Effector memory CD4-positive, alpha-beta T cell (primary cell): Measurements from ENCODE around the gene GALNT8.
"Not testable (repeated sequence)": the region's sequence is repeated elsewhere in the genome, so short reads cannot be mapped to it uniquely, and the experiment has no call there.

Source experiments
- DNase-seq, 3 donors: peaks; one replicate each; pipeline ENCODE4 v3.0.0-alpha.2; 2020
- H3K27ac ChIP-seq: 2 replicates; pipeline ENCODE4 v1.7.0; 2013; ENCODE audit warnings: mild to moderate bottlenecking, low read length, moderate library complexity; ENCODE audit not compliant: insufficient read depth, poor library complexity, severe bottlenecking
- H3K27me3 ChIP-seq: replicated peaks from 2 replicates; pipeline ENCODE4 v1.7.0; 2013; ENCODE audit warnings: mild to moderate bottlenecking, low read length; ENCODE audit not compliant: insufficient read depth, control insufficient read depth, poor library complexity, severe bottlenecking
- H3K36me3 ChIP-seq: 2 replicates; pipeline ENCODE4 v1.7.0; 2013; ENCODE audit warnings: mild to moderate bottlenecking, low read length, moderate library complexity; ENCODE audit not compliant: control insufficient read depth, insufficient read depth
- H3K4me1 ChIP-seq: 2 replicates; pipeline ENCODE4 v1.7.0; 2013; ENCODE audit warnings: low read length, mild to moderate bottlenecking; ENCODE audit not compliant: control insufficient read depth, insufficient read depth, poor library complexity, severe bottlenecking
- H3K4me3 ChIP-seq: 2 replicates; pipeline ENCODE4 v1.7.0; 2013; ENCODE audit warnings: low read length, low read depth, mild to moderate bottlenecking; ENCODE audit not compliant: insufficient read depth, poor library complexity, severe bottlenecking
- H3K9me3 ChIP-seq: 2 replicates; pipeline ENCODE4 v1.7.0; 2013; ENCODE audit warnings: mild to moderate bottlenecking, low read length, moderate library complexity; ENCODE audit not compliant: control insufficient read depth

The GALNT8 gene

DNA sequence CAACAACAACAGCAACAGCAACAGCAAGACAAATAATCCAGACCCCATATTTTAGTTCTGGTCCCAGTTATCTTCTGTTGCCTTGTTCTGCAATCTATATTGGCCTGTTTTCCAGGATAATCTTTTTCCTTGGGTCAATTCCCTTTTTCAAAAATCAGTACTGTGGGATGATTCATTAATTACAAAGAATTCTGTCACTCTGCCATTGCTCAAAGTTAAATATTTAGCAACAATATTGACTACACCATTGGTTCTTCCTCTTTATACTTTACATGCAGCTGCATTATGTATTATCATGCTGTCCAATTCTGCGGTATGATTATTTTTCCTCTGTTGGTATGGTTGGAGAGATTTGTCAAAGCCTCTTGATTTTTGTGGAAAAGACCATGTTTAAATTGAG, 10.1 kb upstream of the GALNT8 start:
- Histone ChIP-seq H3K4me1 (no peaks in the 10 kb centered on the region), H3K27ac (no peak overlapping the region), H3K9me3 (no peaks in the 10 kb centered on the region), H3K27me3 (no peaks in the 10 kb centered on the region), H3K36me3 (no peaks in the 10 kb centered on the region), H3K4me3 (no peak overlapping the region)
- no peak for DNase-seq

DNA sequence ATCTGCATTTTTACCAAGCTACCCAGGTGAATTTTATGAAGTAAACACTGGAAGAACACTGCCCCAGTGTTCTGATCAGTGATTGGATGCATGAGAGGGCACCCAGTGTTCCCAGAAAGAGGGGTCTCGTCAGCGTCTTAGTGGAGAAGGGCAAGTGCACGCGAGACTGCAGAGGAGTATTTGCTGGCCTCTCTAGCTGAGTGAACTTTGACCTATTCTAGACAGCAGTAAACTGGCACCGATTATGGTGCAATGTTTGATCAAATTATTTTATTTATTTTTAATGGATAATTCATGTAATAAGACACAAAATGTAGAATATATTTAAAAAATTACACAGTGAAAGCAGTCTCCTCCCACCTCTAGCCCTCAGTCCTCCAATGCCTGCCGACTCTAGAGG, 5.3 kb upstream of the GALNT8 start:
- no peaks in the 10 kb centered on the region for H3K4me1 ChIP-seq
- H3K36me3 ChIP-seq: no peaks in the 10 kb centered on the region
- no peak overlapping the region for H3K27ac ChIP-seq
- H3K9me3 ChIP-seq: no peaks in the 10 kb centered on the region
- H3K4me3 ChIP-seq: no peak overlapping the region
- DNase-seq: no peak
- no peaks in the 10 kb centered on the region for H3K27me3 ChIP-seq

DNA sequence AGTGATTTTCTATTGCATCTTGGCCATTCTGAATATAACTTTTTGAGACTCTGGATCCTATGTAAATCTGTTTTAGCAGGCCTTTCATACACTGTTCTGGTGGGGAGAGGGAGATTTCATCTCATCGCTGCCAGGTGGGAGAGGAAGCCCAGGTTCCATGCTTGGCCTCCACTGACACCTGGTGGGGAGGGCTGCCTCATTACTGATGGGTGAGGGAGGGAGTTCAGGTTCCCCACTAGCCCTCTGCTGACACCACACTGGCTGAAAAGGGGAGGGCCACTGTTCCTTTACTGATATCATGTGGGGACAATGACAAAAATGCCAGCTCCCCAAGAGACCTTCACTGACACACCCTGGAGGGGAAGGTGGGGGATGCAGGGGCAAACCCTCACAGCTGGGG, 2.4 kb upstream of the GALNT8 start:
- DNase-seq: no peak
- no peak overlapping the region for H3K27ac ChIP-seq
- H3K4me1 ChIP-seq: no peaks in the 10 kb centered on the region
- no peaks in the 10 kb centered on the region for H3K9me3 ChIP-seq
- no peaks in the 10 kb centered on the region for H3K36me3 ChIP-seq
- H3K27me3 ChIP-seq: peaks cover 2% of the 10 kb centered on the region
- no peak overlapping the region for H3K4me3 ChIP-seq

DNA sequence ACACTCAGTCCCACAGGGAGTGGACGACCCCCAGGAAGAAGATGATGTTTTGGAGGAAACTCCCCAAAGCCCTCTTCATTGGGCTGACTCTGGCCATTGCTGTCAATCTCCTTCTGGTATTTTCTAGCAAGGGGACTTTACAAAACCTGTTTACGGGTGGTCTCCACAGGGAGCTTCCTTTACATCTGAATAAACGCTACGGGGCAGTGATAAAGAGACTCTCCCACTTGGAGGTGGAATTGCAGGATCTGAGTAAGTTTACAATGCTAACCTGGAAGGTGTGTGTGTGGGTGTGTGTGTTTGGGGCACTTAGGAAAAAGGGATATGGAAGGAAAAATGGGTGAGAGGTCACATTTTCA, 416 bp downstream of the GALNT8 start:
- no peak overlapping the region for H3K27ac ChIP-seq
- H3K36me3 ChIP-seq: no peaks in the 10 kb centered on the region
- H3K27me3 ChIP-seq: peaks cover 2% of the 10 kb centered on the region
- no peak for DNase-seq
- H3K4me1 ChIP-seq: no peaks in the 10 kb centered on the region
- no peak overlapping the region for H3K4me3 ChIP-seq
- H3K9me3 ChIP-seq: no peaks in the 10 kb centered on the region

DNA sequence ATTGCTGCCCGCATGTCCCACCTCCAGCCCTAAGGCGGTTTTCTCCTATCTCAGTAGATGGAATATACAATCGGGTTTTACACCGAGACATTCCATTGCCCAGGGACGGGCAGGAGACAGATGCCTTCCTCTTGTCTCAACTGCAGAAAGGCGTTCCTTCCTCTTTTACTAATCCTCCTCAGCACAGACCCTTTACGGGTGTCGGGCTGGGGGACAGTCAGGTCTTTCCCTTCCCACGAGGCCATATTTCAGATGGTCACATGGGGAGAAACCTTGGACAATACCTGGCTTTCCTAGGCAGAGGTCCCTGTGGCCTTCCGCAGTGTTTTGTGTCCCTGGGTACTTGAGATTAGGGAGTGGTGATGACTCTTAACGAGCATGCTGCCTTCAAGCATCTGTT, 1.4 kb downstream of the GALNT8 start:
- H3K27me3 ChIP-seq, H3K36me3 ChIP-seq, H3K27ac ChIP-seq: not testable (repeated sequence)

DNA sequence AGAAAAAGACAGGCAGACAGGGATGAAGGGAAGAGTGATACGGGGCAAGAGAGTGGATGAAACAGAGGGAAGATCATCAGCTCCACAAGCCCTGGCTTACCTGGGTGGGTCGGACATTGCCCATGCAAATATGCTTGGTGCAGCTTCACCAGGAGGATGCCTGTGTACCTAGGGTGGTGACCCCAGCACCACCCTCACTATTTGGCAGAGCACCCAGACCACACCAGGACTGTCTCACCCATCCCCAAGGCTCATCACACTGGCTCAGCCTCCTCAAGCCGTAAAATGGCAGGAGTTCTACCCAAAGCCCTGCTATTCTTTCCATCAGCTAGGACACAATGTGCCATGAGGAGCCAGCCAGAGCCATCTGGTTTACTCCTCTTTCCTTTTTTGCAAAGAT, 3.0 kb downstream of the GALNT8 start:
- DNase-seq: no peak
- Histone ChIP-seq H3K4me3 (no peak overlapping the region), H3K27me3 (peaks cover 2% of the 10 kb centered on the region), H3K27ac (no peak overlapping the region), H3K4me1 (no peaks in the 10 kb centered on the region), H3K36me3 (no peaks in the 10 kb centered on the region), H3K9me3 (no peaks in the 10 kb centered on the region)

More for the DNA sequence above, 1.4 kb downstream of the GALNT8 start:
- not testable (repeated sequence) for DNase-seq, H3K4me3 ChIP-seq, H3K4me1 ChIP-seq, H3K9me3 ChIP-seq

DNA sequence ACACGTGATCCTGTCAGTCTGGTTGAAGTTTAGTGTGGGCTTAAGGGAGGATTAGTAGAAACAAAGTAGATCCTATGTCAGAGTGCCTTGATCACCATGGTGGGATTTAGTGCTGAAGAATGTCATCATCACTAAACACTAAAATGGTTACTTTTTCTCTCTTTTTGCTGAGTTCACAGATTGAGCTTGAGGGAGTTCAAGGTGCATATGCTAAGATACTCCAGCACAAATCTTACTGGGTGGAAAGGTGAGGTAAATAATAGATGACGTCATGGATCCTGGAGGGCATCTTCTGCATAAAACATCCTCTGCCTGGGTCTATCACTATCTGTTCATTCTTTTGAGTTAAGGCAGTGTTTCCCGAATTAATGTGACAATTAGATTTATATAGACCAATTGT, 4.9 kb downstream of the GALNT8 start:
- H3K27ac ChIP-seq: no peak overlapping the region
- H3K4me1 ChIP-seq: no peaks in the 10 kb centered on the region
- H3K36me3 ChIP-seq: no peaks in the 10 kb centered on the region
- peaks cover 2% of the 10 kb centered on the region for H3K27me3 ChIP-seq
- no peak overlapping the region for H3K4me3 ChIP-seq
- no peak for DNase-seq
- no peaks in the 10 kb centered on the region for H3K9me3 ChIP-seq

DNA sequence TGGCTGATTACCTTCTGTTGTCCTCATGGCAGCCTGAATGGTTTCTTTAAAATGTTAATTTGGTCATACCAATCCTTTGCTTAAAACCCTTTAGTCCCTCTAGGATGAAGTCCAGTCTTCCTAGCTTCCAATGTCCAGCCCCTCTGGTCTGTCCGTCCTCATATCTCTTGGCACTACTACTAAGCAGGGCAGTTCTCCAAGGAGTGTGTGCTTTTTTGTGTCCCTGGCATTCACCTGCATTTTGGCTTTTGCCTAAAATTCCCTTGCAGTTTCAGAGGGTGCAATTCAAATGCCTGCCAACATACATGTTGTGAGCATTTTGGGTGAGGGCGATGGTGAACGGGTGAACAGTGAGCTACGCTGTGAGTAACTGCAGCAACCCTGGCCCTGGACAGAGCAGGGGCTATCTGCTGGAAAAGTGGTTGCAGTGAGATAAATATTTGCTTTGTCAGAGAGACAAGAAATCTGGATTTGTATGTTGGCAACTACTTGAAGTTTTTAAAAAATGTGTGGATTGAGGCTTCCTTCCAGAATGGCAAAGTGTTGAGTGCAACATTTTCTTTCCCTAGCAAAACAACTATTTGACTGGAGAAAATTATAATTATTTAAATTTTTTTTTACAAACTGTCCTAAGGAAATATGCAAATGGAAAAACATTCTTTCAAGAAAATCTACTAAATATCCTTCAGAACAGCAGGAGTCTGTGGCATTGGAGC, 14.6 kb downstream of the GALNT8 start:
- H3K9me3 ChIP-seq: no peaks in the 10 kb centered on the region
- H3K27ac ChIP-seq: no peak overlapping the region
- H3K4me3 ChIP-seq: no peak overlapping the region
- DNase-seq: no peak
- H3K4me1 ChIP-seq: no peaks in the 10 kb centered on the region
- H3K27me3 ChIP-seq: no peaks in the 10 kb centered on the region
- H3K36me3 ChIP-seq: no peaks in the 10 kb centered on the region

DNA sequence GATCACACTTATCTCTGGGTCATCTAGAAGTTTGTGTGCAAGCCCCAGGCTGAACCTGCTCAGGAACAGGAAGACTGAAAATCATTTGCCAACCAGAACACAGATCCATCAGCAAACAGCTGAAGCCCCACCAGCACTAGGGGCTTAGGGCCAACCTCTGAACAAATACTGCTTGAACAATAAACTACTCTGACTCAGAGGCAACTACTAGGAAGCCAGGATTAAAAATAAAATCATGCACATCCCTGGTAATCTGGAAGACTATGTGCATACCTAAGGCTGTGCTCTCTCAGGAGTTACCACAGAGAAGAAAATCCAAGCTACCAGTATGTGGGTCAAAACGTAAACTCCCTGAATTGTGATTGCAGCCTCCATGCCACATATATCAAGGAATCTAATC, 15.9 kb downstream of the GALNT8 start:
- no peak for DNase-seq
- H3K27ac ChIP-seq: no peak overlapping the region
- no peaks in the 10 kb centered on the region for H3K36me3 ChIP-seq
- no peak overlapping the region for H3K4me3 ChIP-seq
- no peaks in the 10 kb centered on the region for H3K4me1 ChIP-seq
- no peaks in the 10 kb centered on the region for H3K27me3 ChIP-seq
- H3K9me3 ChIP-seq: no peaks in the 10 kb centered on the region

DNA sequence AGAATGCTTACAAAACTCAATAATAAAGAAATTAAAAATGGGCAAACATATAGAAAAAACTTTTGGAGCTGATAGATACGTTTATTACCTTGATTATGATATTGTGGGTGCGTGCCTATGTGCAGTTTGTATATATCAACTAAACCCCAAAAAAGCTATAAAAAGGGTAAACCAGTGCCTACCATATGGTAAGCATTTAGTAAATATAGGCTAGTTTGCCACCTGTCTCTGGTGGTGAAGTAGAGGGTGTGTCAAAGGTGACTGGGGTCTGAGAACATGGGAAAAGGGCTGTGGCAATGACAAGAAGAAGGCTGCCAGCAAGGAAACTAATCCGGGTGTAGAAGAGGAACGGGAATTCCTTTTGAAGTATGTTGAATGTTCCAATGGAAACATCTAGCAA, 18.3 kb downstream of the GALNT8 start:
- H3K27me3 ChIP-seq: no peaks in the 10 kb centered on the region
- no peak overlapping the region for H3K4me3 ChIP-seq
- no peak for DNase-seq
- no peaks in the 10 kb centered on the region for H3K9me3 ChIP-seq
- no peaks in the 10 kb centered on the region for H3K36me3 ChIP-seq
- H3K4me1 ChIP-seq: no peaks in the 10 kb centered on the region
- H3K27ac ChIP-seq: no peak overlapping the region
